GM12892 (cell line): Measurements from ENCODE around the gene MIX23.

Source experiments
- POLR2A ChIP-seq: IDR thresholded peaks from 2 replicates; pipeline ENCODE4 v1.6.1; 2011; ENCODE audit warnings: low read depth, low read length, control low read depth
- POLR2AphosphoS5 ChIP-seq: IDR thresholded peaks from 2 replicates; pipeline ENCODE4 v1.6.1; 2011; ENCODE audit warnings: low read depth, low read length, control low read depth
- TAF1 ChIP-seq: IDR thresholded peaks from 2 replicates; pipeline ENCODE4 v1.6.1; 2011; ENCODE audit warnings: low read depth, mild to moderate bottlenecking, control low read depth, low read length, borderline replicate concordance

DNA sequence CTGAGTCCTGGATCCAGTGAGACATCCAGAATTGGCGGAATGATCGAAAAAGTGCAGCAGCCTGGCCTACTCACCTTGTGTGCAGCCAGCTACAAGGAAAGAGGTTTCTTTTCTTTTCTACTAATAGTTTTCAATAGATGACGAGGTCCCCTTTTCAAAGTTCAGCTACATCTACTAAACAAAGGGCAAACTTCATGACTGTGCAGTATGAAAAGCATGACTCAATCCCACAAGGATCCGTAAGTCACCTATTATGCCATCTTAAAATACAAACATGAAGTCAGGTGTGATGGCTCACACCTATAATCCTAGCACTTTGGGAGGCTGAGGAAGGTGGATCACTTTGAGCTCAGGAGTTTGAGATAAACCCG lies 16.7 kb downstream of the MIX23 start:
- TF ChIP-seq POLR2AphosphoS5 (no peak), POLR2A (no peak), TAF1 (no peak)
